ENCODE measurements around the gene ZNF574.
A peak's percentile ranks its signal among the peaks of the same experiment; 100 is the strongest.

The ZNF574 gene

DNA sequence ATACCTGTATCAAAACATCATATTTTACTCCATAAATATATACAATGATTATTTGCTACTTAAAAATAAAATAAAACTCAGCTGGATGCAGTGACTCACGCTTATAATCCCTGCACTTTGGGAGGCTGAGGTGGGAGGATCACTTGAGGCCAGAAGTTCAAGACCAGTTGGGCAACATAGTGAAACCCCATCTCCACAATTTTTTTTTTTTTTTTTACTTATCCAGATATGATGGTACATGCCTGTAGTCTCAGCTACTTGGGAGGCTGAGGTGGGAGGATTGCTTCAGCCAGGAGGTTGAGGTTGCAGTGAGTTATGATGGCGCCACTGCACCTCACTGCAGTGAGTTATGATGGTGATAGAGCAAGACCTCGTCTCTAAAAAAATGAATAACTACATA is 33.9 kb downstream of the ZNF574 start:
- no peak for DNase-seq

DNA sequence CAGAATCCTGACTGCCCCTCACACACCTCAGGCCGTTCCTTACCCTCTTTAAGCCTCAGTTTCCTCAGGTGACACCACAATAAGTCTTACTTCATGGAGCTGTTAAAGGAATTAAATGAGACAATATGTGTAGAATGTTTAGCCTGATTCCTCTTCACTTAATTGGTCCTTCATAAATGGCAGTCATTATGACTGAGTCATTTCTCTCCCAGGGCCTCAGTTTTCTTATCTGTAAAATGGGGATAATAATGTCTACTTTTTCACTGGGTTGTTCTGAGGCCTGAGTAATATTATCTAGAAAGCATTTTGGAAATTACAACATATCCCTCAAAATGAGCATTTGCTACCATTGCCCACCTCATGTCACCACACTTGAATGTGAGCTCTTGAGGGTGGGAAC is 34.7 kb downstream of the ZNF574 start:
- DNase-seq = no peak

DNA sequence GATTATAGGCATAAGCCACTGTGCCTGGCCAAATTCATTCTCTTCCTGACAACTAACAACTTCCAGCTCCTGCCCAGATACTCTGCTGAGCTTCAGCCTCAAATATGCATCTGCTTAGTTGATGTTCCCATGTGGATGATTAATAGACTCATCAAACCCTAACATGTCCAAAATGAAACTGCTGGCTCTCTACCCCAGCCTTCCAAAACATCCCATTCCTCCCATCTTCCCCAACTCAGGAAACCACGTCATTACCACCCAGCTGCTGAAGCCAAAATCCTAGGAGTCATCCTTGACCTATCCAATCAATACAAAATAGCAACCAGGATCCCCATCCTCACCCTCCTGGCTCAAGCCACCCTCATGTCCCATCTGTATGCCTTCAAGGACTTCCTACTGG is 35.4 kb downstream of the ZNF574 start:
- no peak for DNase-seq

DNA sequence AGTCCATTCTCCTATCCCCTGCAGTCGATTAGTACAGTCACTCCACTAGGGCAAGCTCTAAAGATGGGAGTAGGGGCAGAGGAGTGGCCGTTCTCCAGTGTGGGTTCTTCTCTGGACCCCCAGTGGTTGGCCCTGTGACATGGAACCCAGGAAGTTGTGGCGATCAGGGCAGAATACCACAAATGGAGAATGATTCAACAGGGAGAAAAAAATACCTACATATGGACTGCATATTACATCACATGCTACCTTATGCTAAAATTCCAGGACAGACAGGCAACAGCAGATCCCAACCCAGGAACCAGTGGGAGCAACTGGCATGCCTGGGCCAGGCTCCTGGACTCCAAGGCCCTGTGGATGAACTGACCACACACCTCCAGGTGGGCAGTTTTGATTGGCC is 35.8 kb downstream of the ZNF574 start:
- no peak for DNase-seq

DNA sequence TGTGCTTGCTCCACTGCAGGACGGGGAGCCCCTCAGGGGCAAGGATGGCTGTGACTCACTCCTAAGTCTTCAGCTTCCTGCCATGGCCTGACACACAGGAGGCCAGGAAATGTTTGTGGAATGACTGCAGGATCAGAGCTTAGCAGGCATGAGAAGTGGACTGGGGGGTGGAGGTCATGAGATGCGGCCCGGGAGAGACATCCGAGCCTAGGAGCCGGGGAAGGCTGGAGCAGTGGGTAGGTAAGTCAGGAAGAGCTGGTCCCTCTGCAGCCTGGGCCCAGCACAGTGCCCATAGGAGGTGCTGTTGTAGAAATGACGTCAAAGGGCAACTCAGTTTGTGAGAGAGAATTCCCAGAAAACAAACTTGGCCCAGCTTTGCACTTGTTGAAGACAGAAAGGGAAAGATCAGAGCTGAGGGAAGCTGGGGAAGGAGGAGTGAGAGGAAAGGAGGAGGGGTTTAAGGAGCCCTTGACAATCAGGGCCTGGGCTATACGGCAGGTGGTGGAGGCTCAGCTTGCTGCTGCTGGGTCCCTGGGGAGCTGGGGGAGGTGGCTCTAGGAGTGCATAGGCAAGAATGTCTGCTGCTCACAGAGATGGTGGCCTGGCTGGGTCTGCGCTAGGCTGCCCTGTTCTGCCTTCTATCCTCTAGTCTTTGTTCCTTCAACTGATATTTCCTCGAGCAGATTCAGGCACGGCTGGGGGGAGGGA is 37.8 kb downstream of the ZNF574 start:
- DNase-seq = peak in 1 of 2 donors; percentile 58

DNA sequence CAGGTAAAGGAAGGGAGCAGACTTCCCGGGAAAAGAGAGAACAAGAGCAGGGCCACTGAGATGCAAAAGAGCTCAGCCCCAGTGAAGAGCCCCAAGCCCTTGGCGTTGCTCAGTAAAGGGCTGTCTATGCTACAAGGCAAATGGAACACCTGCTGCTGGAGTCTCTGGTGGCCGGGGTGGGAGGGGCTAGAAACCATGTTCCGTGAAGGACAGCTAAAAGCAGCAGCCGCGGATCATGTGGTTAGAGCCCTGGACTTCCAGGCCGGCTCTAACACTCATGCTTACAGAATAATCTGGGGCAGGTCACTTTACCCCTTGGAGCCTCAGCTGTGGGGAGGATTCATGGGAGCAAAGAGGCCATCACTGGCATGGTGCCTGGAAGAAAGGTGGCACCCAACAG is 38.4 kb downstream of the ZNF574 start:
- DNase-seq = peak in 1 of 2 donors; percentile 19

DNA sequence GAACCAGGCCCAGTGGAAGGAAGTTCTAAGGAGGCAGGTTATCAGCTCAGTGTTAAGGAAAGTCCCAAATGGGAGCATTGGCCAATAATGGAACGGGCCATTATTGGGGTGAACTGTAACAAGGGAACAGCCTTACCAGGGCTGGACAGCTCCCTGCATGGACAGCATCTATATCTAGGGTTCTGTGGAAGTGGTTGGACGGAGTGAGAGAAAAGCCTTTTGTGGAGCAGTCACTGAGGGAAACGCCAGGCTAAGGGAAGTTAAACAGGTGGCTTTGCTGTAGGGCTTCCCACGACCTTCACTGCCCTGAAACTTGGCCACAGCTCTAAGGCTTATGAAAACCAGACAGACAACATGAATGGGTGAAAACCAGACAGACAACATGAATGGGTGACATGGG is 39.3 kb downstream of the ZNF574 start:
- no peak for DNase-seq

DNA sequence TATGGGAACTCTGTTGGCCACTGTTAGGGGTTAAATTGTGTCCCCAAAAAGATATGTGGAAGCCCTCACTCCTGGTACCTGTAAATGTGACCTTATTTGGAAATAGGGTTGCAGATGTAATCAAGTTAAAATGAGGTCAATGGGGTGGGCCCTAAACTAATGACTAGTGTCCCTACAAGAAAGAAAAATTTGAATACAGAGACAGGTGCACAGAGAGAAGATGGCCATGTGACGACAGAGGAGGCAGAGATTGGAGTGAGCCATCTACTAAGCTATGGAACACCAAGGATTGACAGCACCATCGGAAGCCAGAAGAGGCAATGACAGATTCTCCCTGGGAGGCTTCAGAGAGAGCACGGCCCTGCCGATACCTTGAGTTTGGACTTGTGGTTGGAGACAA is 39.7 kb downstream of the ZNF574 start:
- DNase-seq = no peak

DNA sequence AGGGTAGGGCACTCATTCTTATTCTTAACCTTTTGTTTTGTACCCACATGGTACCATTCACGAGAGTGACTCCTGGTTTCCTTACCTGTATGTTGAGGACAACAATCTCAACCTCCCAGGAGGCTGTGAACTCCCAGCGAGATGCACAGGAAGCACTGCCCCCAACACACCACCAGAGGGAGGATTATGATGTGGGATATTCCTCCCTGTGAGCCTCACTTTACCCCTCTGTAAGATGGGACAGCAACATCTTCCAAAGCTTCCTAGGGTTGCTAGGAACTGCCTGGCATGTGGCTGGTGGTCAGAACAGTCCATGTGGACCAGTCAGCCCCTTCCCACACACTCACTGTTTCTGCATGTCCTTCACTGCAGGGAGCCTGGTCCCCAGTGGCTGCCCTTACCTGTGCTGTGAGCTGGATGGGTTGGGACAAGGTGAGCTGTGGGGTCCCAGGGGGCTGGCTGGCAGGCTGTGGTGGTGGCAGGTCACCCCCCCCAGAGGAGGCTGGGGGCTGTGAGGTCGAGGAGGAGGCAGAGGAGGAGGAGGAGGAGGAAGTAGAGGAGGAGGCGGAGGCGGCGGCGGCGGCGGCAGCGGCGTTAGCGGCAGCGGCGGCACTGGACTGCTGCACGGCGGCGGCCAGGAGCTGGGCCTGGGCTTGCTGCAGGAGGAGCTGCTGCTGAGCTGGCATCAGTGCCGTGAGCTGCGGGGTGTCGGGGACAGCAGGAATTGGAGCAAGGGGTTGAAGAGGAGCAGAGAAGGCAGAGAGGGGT is 40.5 kb downstream of the ZNF574 start:
- no peak for DNase-seq

DNA sequence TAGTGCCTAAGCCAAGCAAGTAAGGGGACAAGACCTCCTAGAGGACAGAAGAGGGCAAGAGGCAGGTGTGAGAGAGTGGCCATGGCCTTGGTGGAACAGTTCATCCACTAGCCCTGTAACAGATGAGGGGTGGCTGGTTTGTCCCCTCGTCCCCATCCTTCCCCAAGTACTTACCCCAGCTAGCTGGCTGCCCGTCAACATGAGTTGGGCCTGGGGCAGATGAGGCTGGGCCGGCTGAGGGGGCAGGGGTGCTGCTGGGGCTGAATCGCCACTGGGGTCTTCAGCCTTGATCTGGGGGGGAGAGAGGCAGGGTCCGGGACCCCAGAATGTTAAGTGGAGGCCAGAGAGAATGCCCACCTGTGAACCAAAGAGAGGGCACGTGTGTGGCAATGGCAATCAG is 41.1 kb downstream of the ZNF574 start:
- DNase-seq = no peak

DNA sequence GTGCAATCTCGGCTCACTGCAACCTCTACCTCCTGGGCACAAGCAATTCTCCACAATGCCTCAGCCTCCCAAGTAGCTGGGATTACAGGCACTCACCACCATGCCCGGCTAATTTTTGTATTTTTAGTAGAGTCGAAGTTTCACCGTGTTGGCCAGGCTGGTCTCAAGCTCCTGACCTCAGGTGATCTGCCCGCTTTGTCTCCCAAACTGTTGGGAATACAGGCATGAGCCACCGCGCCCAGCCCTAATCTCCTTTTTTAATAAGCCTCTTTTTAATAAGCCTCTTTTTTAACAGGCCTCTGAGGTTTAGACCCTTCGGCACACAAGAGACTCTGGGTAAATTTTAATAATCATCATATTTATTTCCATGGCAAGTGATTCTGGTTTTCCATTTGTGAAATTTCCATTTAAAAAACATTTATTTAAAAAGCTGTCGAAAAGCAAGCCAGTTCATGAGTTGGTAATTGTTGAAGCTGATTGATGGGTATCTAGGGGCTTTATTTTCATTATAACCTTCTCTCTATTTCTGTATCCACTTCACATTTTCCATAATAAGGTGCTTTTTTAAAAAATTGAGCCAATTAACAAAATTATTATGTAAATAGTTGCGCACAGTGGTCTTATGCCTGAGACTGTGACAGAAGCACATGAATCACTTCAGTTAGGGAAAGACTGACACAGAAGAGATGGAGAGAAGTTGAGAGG is 44.5 kb downstream of the ZNF574 start:
- DNase-seq = no peak

DNA sequence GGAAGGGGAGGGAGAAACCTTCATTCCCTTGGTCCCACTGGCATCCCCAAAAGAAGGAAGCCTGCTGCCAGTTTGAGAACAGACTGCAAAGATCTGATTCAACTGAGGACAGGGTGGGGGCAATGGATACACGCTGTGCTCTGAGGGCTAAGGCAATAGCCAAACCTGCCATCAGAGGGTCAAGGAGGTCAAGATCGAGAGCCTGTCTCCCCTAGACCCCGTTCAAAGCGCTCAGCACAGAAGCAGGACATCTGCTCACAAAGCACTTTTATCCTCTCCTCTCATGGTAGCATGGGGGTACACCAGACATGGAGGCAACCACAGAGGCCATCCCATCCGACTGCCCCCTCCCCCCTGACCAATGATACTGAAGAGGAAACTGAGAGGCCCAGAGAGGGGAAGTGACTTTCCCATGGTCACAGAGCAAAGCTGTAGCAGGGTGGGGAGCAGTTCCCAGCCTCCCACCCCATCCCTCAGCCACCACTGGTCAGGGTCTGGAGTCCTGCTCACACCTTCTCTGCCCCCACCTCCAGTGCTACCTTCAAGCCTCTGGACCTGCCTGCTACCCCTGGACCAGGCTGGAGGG is 45.2 kb downstream of the ZNF574 start:
- DNase-seq = peak in 1 of 2 donors; percentile 24

DNA sequence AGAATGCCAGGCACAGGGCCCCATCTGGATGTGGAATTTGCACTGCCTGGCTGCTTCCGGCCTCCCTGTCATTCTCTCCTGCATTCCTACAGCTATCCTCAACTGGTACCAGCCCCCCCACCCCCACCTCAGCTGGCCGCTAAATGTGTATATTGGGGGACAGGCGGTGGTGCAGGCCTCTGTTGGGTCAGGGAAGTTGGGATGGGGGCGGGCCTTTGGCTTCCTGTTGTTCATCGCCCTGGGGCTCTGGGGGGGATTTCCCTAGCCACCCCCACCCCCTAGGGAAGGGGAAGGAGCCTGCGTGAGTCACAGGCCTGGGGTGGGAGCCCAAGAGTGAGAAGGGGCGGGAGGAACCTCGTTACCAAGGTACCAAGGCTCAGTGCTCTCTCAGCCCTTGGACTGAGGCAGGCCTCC is 45.7 kb downstream of the ZNF574 start:
- peak; percentile 81 to 82 for DNase-seq

DNA sequence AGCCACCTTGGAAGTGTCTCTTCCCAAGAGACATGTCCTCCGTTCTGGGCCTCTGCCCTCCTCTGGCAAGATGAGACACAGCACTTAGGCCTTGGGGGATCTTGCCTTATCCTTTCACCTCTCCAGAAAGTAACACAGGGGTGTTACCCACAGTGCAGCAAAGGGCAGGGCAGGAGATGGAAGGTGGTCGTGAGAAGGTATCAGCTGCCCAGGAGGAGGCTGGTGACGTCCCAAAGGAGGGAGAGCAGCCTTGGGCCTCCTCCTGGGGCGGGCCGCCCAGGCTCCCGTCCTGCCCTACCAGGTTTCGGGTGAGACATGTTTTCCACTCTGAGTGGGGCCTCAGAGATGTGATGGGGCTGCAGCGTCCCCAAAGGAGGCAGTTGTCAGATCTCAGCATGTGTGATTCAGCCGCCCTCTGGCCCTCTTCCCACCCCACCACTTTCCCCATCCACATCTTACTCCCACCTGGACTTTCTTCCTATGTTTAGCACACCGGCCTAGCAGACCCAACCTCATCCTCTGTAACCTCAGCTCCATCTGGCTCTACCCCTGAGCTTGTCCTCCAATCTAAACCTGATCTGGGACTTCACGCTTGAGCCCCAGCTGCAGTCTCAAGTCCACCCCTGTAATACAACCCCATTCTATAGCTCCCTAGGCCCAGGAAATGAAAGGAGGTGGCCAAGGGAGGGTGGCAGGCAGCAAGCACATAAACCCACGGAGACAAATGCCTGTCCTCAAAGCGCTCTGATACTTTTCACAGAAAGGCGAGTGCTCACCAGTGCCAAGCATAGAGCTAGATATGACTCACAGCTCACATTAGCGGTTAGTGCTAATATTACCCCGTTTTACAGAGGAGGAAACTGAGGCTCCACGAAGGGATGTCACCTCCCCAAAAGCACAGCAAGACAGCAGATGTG is 47.0 kb downstream of the ZNF574 start:
- DNase-seq = peak in 1 of 2 donors; percentile 32

DNA sequence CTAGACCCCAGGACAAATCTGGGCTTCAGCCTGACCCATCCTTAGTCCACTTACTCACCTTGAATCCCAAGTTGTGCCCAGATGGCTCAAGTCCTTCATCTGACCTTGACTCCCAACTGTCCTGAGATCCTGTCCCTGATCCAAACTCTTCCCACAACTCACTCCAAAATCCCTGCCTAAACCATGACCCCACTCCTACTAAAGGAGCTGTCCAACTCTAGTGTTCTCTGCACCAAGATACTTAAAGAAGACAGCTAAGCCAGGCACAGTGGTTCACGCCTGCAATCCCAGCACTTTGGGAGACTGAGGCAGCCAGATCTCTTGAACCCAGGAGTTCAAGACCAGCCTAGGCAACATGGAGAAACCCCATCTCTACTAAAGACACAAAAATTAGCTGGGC is 47.8 kb downstream of the ZNF574 start:
- no peak for DNase-seq

DNA sequence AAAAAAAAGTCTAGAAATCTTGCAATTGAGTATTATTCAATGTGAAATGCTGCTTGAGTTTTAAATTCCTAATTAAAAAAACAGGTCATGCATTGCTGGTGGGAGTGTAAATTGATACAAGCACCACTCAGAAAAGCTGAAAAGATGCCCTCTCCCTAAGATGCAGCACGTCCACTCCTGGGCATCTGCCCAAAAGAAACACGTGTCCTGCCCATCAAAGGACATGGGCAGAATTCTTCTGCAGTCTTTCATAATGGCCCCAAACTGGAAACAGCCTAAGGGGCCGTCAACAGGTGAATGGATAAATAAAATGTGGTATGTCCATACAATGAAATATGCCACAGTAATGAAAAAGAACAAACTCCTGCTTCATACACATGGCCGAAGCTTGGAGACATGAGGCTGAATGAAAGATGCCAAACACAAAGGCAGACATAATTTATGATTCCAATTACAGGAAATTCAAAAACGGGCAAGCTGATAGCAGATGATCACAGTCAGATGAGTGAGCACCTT is 48.5 kb downstream of the ZNF574 start:
- DNase-seq = no peak

DNA sequence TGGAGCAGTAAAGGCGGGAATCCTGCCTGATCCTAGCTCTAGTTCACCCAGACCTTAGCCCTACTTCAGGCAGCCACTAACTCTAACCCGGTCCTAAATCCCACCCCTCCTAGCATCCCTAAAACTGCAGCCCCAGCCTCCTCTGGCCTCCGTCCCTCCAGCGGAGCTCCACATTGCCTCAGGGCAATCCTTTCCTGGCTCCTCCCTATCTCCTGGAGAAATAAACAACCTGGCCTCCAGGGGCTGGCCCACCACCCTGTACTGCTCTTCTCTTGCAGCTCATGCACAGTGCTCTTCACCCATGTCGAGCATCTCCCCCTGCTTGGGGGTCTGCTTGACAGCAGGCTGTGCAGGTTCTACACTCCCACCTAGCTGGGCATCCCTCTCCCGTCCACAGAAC is 49.6 kb downstream of the ZNF574 start:
- no peak for DNase-seq

DNA sequence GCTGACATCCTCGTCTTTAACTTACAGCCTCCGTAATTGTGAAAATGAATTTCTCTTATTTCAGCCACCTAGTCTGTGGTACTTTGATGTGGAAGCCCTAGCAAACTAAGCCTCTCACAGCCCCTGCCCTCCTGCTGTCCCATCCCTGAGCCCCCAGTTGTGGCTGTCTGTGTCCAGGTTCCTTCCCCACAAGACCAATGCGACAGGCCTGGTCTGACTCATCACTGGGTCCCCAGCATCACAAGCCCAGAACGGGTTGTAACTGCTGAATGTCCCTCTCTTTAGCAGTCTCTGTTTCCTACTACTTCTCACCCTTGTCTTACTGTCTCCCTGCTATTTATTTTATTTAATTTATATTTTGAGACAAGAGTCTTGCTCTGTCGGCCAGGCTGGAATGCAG is 50.6 kb downstream of the ZNF574 start:
- DNase-seq = no peak

DNA sequence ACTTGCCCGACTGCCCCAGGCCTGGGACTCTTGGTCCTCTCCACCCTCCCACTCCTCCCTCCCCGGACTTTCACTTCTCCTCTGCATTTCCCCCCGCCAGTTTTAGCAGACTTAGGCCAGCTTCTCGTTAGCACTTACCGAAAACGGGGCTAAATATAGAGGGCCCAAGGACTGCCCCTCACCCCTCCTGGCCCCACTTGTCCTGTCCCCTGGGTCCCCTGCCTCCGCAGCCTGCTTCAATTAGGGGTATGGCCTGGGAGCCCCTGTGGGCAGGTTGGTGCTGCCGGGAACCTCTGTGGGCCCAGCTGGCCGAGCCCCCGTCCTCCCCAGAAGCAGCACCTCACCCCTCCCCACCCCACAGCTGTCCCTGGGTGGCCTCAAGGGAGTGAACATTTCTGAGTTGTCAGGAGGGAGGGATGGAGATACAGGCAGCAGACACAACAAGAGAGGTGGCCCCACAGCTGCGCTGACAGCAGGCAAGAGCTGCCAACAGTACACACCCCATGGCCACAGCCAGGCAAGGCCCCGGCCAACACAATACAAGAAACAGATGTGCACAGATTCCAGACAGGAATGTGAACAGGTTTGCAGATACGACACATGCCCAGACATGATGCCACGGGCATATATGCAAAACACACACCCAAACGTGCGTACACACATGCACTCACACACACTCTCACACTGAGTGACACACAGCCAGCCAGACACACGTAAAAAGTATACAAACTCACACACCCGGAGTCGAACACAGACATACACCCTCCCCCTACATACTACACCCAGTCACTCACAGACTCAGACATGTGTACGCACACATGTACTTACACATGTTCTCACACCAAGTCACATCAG is 53.7 kb downstream of the ZNF574 start:
- peak in 1 of 2 donors; percentile 77 for DNase-seq

DNA sequence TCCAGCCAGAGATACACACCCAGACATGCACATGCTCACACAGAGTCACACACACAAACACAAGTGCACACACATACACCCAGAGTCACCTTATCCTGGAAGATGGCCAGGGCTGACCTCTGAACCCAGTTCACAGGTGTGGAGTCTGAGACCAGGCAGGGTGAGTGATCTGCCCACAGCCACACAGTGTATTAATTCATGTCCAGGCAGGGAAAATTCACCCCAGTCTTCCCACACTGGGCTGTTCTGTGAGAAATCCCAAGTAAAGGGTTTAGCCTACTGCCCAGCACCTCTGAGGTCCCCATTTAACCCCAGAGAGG is 54.2 kb downstream of the ZNF574 start:
- no peak for DNase-seq
